ENCODE data around the gene IQGAP3.

DNA sequence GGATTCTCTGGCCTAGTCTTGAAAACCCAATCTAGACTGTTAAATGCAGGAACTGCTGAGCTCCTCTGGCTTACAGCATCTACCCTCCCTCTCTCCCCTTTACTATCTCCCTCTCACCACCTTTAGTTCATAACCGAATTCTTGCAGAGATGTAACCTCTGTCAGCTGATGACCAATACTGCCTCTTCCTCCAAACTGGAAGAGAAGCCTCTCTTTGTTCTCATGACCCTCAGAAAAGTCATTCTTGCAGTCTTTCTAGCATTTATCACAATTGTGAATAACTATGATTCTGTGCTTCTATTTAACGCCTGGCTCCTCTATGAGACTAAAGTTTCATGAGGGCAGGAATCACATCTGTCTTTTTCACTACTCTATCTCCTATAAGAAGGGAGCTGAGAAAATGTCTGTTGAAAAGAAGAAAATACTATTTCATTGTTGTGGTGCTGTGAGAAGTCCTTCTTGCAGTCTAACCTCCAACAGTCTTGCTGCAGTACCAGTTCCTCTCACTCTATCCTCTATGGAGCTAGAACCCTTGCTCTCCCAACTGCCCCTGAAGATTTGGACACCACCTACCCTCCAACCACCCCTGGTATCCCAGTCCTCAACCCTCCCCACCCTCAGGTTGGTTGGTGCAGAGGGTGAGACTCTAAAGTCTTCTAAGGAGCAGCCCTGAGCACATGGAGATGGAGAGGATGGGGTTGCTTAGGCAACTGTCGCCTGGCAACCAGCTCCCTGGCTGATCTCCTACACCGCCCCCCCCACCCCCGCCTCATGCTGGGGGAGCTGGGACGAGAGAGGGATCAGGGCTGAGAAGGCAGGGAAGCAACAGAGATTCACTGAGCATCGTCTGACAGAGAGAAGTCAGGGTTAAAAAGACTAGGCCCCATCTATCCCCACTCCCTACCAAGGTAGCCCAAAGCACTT is 85.7 kb downstream of the IQGAP3 start:
- TF ChIP-seq, protein P1, sequence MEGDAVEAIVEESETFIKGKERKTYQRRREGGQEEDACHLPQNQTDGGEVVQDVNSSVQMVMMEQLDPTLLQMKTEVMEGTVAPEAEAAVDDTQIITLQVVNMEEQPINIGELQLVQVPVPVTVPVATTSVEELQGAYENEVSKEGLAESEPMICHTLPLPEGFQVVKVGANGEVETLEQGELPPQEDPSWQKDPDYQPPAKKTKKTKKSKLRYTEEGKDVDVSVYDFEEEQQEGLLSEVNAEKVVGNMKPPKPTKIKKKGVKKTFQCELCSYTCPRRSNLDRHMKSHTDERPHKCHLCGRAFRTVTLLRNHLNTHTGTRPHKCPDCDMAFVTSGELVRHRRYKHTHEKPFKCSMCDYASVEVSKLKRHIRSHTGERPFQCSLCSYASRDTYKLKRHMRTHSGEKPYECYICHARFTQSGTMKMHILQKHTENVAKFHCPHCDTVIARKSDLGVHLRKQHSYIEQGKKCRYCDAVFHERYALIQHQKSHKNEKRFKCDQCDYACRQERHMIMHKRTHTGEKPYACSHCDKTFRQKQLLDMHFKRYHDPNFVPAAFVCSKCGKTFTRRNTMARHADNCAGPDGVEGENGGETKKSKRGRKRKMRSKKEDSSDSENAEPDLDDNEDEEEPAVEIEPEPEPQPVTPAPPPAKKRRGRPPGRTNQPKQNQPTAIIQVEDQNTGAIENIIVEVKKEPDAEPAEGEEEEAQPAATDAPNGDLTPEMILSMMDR (conservative IDR thresholded peaks at IDR 0.05 in 1 of 2, IDR thresholded peaks at IDR 0.05 in 1 of 2; ENCODE audit: low read depth in 1 of 2, low read length in 2 of 2): no peak
- no peak for TF ChIP-seq EZH2 (IDR thresholded peaks at IDR 0.05; ENCODE audit: low read length, missing control alignments)
